GM18499 (cell line): ENCODE data around the gene MYH7B.

ENCODE experiments used
- ATAC-seq: cut with Tn5 transposase; IDR thresholded peaks from one replicate; pipeline ENCODE4 v1.9.1; 2021; ENCODE audit warnings: moderate number of reproducible peaks; ENCODE audit not compliant: insufficient read depth, unreplicated experiment

Gene MYH7B

GRCh38 chr20:34989118-34989517 is 33.5 kb downstream of the MYH7B start:
- no peak for ATAC-seq

- ATAC-seq, result no peak
These were observed 34.0 kb downstream of the MYH7B start for GRCh38 chr20:34989670-34990069.

GRCh38 chr20:34990231-34990630 is 34.6 kb downstream of the MYH7B start:
- ATAC-seq, result no peak

GRCh38 chr20:34990661-34991214 is 35.1 kb downstream of the MYH7B start:
- ATAC-seq, result no peak

GRCh38 chr20:34992751-34993417 is 37.2 kb downstream of the MYH7B start:
- no peak for ATAC-seq

- ATAC-seq, result no peak
These were observed 38.4 kb downstream of the MYH7B start for GRCh38 chr20:34993941-34994508.

- no peak for ATAC-seq
These were observed 39.0 kb downstream of the MYH7B start for GRCh38 chr20:34994509-34995131.

GRCh38 chr20:34995192-34995591 is 39.5 kb downstream of the MYH7B start:
- ATAC-seq, result no peak

GRCh38 chr20:34995696-34996095 is 40.0 kb downstream of the MYH7B start:
- no peak for ATAC-seq

- no peak for ATAC-seq
These were observed 40.8 kb downstream of the MYH7B start for GRCh38 chr20:34996243-34997028.

- no peak for ATAC-seq
These were observed 41.5 kb downstream of the MYH7B start for GRCh38 chr20:34997131-34997561.

GRCh38 chr20:34997774-34998173 is 42.1 kb downstream of the MYH7B start:
- ATAC-seq, result no peak

- ATAC-seq, result no peak
These were observed 42.8 kb downstream of the MYH7B start for GRCh38 chr20:34998331-34998950.

GRCh38 chr20:34999021-34999451 is 43.4 kb downstream of the MYH7B start:
- no peak for ATAC-seq

GRCh38 chr20:34999782-35000181 is 44.1 kb downstream of the MYH7B start:
- ATAC-seq, result no peak

- no peak for ATAC-seq
These were observed 44.7 kb downstream of the MYH7B start for GRCh38 chr20:35000311-35000921.

GRCh38 chr20:35000922-35001595 is 45.4 kb downstream of the MYH7B start:
- ATAC-seq, result no peak

GRCh38 chr20:35001596-35002362 is 46.1 kb downstream of the MYH7B start:
- ATAC-seq, result no peak
